AG20443 (cell line): Measurements from ENCODE around the gene WNT5B.

ENCODE experiments used
- DNase-seq: peaks from one replicate; pipeline ENCODE4 v3.0.0; 2012; ENCODE audit warnings: low spot score, mixed read lengths

Gene WNT5B

GRCh38 chr12:1628666-1629337 is at the start of gene WNT5B:
TSS of gene WNT5B (plus strand) at chr12:1629231. CDS start at chr12:1631355, 2,124 bp downstream.
- DNase-seq: no peak

- DNase-seq: peak; percentile 49
These were observed 49.2 kb upstream of the WNT5B start for GRCh38 chr12:1579651-1580435.

- DNase-seq: no peak
These were observed 48.5 kb upstream of the WNT5B start for GRCh38 chr12:1580526-1580925.

- DNase-seq: peak; percentile 37
These were observed 46.9 kb upstream of the WNT5B start for GRCh38 chr12:1581973-1582708.

- no peak for DNase-seq
These were observed 46.4 kb upstream of the WNT5B start for GRCh38 chr12:1582709-1583050.

- DNase-seq: peak; percentile 80
These were observed 45.5 kb upstream of the WNT5B start for GRCh38 chr12:1583421-1584078.

GRCh38 chr12:1584326-1584725 is 44.7 kb upstream of the WNT5B start:
- DNase-seq: no peak

GRCh38 chr12:1587927-1588574 is 41.0 kb upstream of the WNT5B start:
- DNase-seq: no peak

GRCh38 chr12:1588575-1588947 is 40.5 kb upstream of the WNT5B start:
- no peak for DNase-seq

- peak; percentile 62 for DNase-seq
These were observed 38.6 kb upstream of the WNT5B start for GRCh38 chr12:1590221-1590979.

- no peak for DNase-seq
These were observed 38.0 kb upstream of the WNT5B start for GRCh38 chr12:1591034-1591433.

GRCh38 chr12:1591543-1591942 is 37.5 kb upstream of the WNT5B start:
- DNase-seq: no peak

GRCh38 chr12:1592444-1593173 is 36.4 kb upstream of the WNT5B start:
- peak; percentile 52 for DNase-seq

- no peak for DNase-seq
These were observed 35.6 kb upstream of the WNT5B start for GRCh38 chr12:1593174-1594005.

- DNase-seq: no peak
These were observed 35.1 kb upstream of the WNT5B start for GRCh38 chr12:1594006-1594260.

GRCh38 chr12:1594261-1595025 is 34.6 kb upstream of the WNT5B start, which contains the start of gene FBXL14:
TSS of gene FBXL14 (minus strand) at chr12:1594581. CDS start at chr12:1594066, 515 bp downstream.
- peak; percentile 85 for DNase-seq

GRCh38 chr12:1595026-1595561 is 33.9 kb upstream of the WNT5B start:
- DNase-seq: no peak

- no peak for DNase-seq
These were observed 33.2 kb upstream of the WNT5B start for GRCh38 chr12:1595690-1596347.
